Heart left ventricle (tissue), 16 donors: ENCODE results near the gene FFAR3. TPM values are rescaled to one million over a fixed set of nuclear protein-coding genes. Genes with fewer than 3 reads are reported as not detected.

Experiments used
- ATAC-seq, 4 donors: fragments of 200-7000 bp; cut with Tn5 transposase; one replicate each; pipeline ENCODE4 v1.9.1; 2020 to 2022; ENCODE audit warnings: moderate library complexity in 4 of 4, mild to moderate bottlenecking in 3 of 4, moderate number of reproducible peaks in 1 of 4
- DNase-seq, 5 donors: peaks; one replicate each; pipeline ENCODE4 v3.0.0-alpha.2; 2020
- H3K27ac ChIP-seq, 12 donors: fragments of 200-600 bp; sonication (generic) in 4 of 12; one replicate each; pipeline versions ENCODE4 v1.5.0 to v1.8.0; 2016 to 2022; ENCODE audit warnings: mild to moderate bottlenecking in 2 of 12
- H3K27me3 ChIP-seq, 9 donors: fragments of 200-600 bp; sonication (generic) in 2 of 9; one replicate each; pipeline versions ENCODE4 v1.5.1 to v1.8.0; 2016 to 2022; ENCODE audit warnings: mild to moderate bottlenecking in 3 of 9
- H3K36me3 ChIP-seq, 9 donors: fragments of 200-600 bp; sonication (generic) in 2 of 9; one replicate each; pipeline versions ENCODE4 v1.5.0 to v1.8.0; 2018 to 2022; ENCODE audit warnings: mild to moderate bottlenecking in 2 of 9
- H3K4me1 ChIP-seq, 12 donors: fragments of 200-600 bp; sonication (generic) in 4 of 12; one replicate each; pipeline versions ENCODE4 v1.5.0 to v1.8.0; 2016 to 2022; ENCODE audit warnings: mild to moderate bottlenecking in 3 of 12
- H3K4me3 ChIP-seq, 12 donors: fragments of 200-600 bp; sonication (generic) in 4 of 12; one replicate each; pipeline versions ENCODE4 v1.5.0 to v1.8.0; 2017 to 2022; ENCODE audit warnings: mild to moderate bottlenecking in 9 of 12, moderate library complexity in 4 of 12
- H3K9me3 ChIP-seq, 12 donors: fragments of 200-600 bp; sonication (generic) in 4 of 12; one replicate each; pipeline versions ENCODE4 v1.5.0 to v1.8.0; 2016 to 2022; ENCODE audit warnings: mild to moderate bottlenecking in 1 of 12
- CTCF ChIP-seq, 12 donors: fragments of 200-600 bp; sonication (generic) in 4 of 12; IDR thresholded peaks; one replicate each; pipeline versions ENCODE4 v1.5.0 to v1.8.0; 2018 to 2022; ENCODE audit warnings: antibody characterized with exemption in 12 of 12, mild to moderate bottlenecking in 5 of 12
- POLR2A ChIP-seq, 2 donors: fragments of 450-650 bp; IDR thresholded peaks; one replicate each; pipeline ENCODE4 v1.6.1; 2017; ENCODE audit warnings: antibody characterized with exemption in 2 of 2, mild to moderate bottlenecking in 2 of 2, moderate library complexity in 2 of 2
- WGBS, 4 donors: extraction: QIAGEN DNeasy Blood & Tissue Kit in 2 of 4; methylation state at CpG; one replicate each; pipeline versions ENCODE4 v1.1.5 to v1.1.7; 2013 to 2018; 5-methylcytosine and 5-hydroxymethylcytosine counted together
- intact Hi-C, 10 donors: fragments of 100-400 bp; cut with DNase I; formaldehyde crosslinking; loops; one replicate each; pipeline versions ENCODE4 v1.11.1 to v1.14.2; 2022
- long read RNA-seq, 3 donors: library from polyadenylated mRNA; unstranded; transcript quantifications; one replicate each; pipeline ENCODE4 v2.0.0, GENCODE V29; 2020 to 2021
- polyA plus RNA-seq, 2 donors: library from polyadenylated mRNA; stranded (reverse); fragments of 200-250 nt; gene quantifications; one replicate each; pipeline ENCODE4 v1.2.3, GENCODE V29; 2013
- total RNA-seq, 9 donors: library from RNA; depleted of rRNA in 2 of 9; stranded (reverse); fragments of >200 nt in 2 of 9; fragmentation: NEBNext Ultra II Directional in 3 of 9; extraction: Animal tissue kit (Norgen Biotek cat#: 25700) in 3 of 9; gene quantifications; one replicate each; pipeline versions ENCODE4 v1.1.0 to v1.2.4, GENCODE V29; 2016 to 2023
- donor health status: ischemic (EF 13 %, LVEDD 7.1; RV severe dilation, severe dysfunction).
- donor health status: healthy with polysubstance abuse.
- donor health status: DM: no; HTN: yes; CAD: no.
- donor health status: DM: no; HTN: no; CAD: no.
- donor health status: ischemic (EF 25% LVEDD 6.9; RV normal size, moderate dysfunction).
- donor health status: ischemic (EF 25% LVEDD 5.7; RV mildly dilated, moderate dysfunction).
- donor health status: healthy.
- donor health status: DM: yes; HTN: yes; CAD: no.
- donor health status: ischemic (EF 35%, LVEDD 5.7; RV mildly dilated, moderate dysfunction).
- donor health status: nonischemic (EF 11% LVEDD 7.7; RV severe dilation, severe dysfunction).
- donor health status: DM: yes; HTN: yes; CAD: no.
- donor health status: PGD.
- donor health status: ischemic (EF 29% LVEDD 5.4; RV normal size, mild dysfunction).
- donor health status: nonischemic (EF 23%, LVEDD 6.1; RV moderate dilation, normal function).

The FFAR3 gene
- total RNA-seq (under 1 TPM in 1 of 9 donors, not detected in 8; 0.96 TPM), polyA plus RNA-seq (under 1 TPM; 0.11 to 0.15 TPM)
- long read RNA-seq, donor 1, result 0 reads
- long read RNA-seq, donor 2, result 0 reads
- long read RNA-seq, donor 3, result 0 reads

- DNase-seq (peak in 3 of 5 donors; percentile 38 to 68 (median 56)), ATAC-seq (peak; percentile 21 to 79 (median 68))
- H3K36me3 ChIP-seq, result no peaks in the 10 kb centered on the region
- no peak for TF ChIP-seq CTCF (IDR thresholded peaks at IDR 0.05)
- peaks cover 0 to 5% (median 0%) of the 10 kb centered on the region in 9 donors for H3K27me3 ChIP-seq
- H3K9me3 ChIP-seq, result no peaks in the 10 kb centered on the region
- intact Hi-C loops, result loop anchor here in 2 of 10 donors (10.0 kb wide), 2 partner anchors 237 to 357 kb away; partner anchors contain the start of gene KMT2B (in 1 of the 2)
- peak within 1 kb of the TSS in 1 of 12 donors; percentile 27 for H3K27ac ChIP-seq
- WGBS, 4 donors, result 39 to 47% (median 40%) methylated on average over 14 to 18 of the region's 18 CpGs
- peaks cover 0 to 11% (median 3%) of the 10 kb centered on the region in 12 donors for H3K4me1 ChIP-seq
- no peak within 1 kb of the TSS for H3K4me3 ChIP-seq
Observed at GRCh38 chr19:35357867-35358573, at the start of gene FFAR3. Gene FFAR3 (plus strand): TSS chr19:35358460. CDS start chr19:35358891, 431 bp downstream.

GRCh38 chr19:35308910-35309309 is 49.4 kb upstream of the FFAR3 start:
- no peaks in the 10 kb centered on the region for H3K27me3 ChIP-seq
- peaks cover 0 to 11% (median 0%) of the 10 kb centered on the region in 12 donors for H3K4me1 ChIP-seq
- no peaks in the 10 kb centered on the region for H3K36me3 ChIP-seq
- peak in 1 of 5 donors; percentile 8 for DNase-seq
- no peaks in the 10 kb centered on the region for H3K9me3 ChIP-seq
- H3K27ac ChIP-seq, result peak overlapping the region in 1 of 12 donors; percentile 17
- no peak for ATAC-seq
- TF ChIP-seq POLR2A (IDR thresholded peaks at IDR 0.05), result no peak
- intact Hi-C loops, result no loop called here
- no peak overlapping the region for H3K4me3 ChIP-seq
- 77 to 93% (median 87%) methylated on average over 7 of the region's 7 CpGs for WGBS, 4 donors

- TF ChIP-seq CTCF (IDR thresholded peaks at IDR 0.05), result no peak
- TF ChIP-seq POLR2A (IDR thresholded peaks at IDR 0.05), result no peak
- peak overlapping the region in 2 of 12 donors; percentile 4 to 17 for H3K27ac ChIP-seq
- peaks cover 0 to 3% (median 0%) of the 10 kb centered on the region in 9 donors for H3K27me3 ChIP-seq
- H3K36me3 ChIP-seq, result no peaks in the 10 kb centered on the region
- DNase-seq (peak in 4 of 5 donors; percentile 23 to 60 (median 52)), ATAC-seq (peak in 3 of 4 donors; percentile 33 to 76 (median 47))
- no peaks in the 10 kb centered on the region for H3K9me3 ChIP-seq
- peaks cover 0 to 11% (median 0%) of the 10 kb centered on the region in 12 donors for H3K4me1 ChIP-seq
- WGBS, 4 donors, result 63 to 77% (median 74%) methylated on average over 31 to 47 of the region's 47 CpGs
- no peak overlapping the region for H3K4me3 ChIP-seq
- intact Hi-C loops, result no loop called here
Observed at GRCh38 chr19:35309481-35310279, 48.6 kb upstream of the FFAR3 start.

- H3K4me3 ChIP-seq, result no peak overlapping the region
- ATAC-seq (no peak), DNase-seq (peak in 1 of 5 donors; percentile 29)
- H3K9me3 ChIP-seq, result no peaks in the 10 kb centered on the region
- 90 to 94% (median 92%) methylated on average over 10 to 12 of the region's 12 CpGs for WGBS, 4 donors
- intact Hi-C loops, result no loop called here
- no peaks in the 10 kb centered on the region for H3K36me3 ChIP-seq
- peaks cover 0 to 11% (median 0%) of the 10 kb centered on the region in 12 donors for H3K4me1 ChIP-seq
- peaks cover 0 to 3% (median 0%) of the 10 kb centered on the region in 9 donors for H3K27me3 ChIP-seq
- peak overlapping the region in 1 of 12 donors; percentile 17 for H3K27ac ChIP-seq
- TF ChIP-seq POLR2A (IDR thresholded peaks at IDR 0.05) (no peak), CTCF (IDR thresholded peaks at IDR 0.05) (no peak)
Observed at GRCh38 chr19:35310331-35310730, 47.9 kb upstream of the FFAR3 start.
